ENCODE measurements around the gene NFASC.

The NFASC gene

DNA sequence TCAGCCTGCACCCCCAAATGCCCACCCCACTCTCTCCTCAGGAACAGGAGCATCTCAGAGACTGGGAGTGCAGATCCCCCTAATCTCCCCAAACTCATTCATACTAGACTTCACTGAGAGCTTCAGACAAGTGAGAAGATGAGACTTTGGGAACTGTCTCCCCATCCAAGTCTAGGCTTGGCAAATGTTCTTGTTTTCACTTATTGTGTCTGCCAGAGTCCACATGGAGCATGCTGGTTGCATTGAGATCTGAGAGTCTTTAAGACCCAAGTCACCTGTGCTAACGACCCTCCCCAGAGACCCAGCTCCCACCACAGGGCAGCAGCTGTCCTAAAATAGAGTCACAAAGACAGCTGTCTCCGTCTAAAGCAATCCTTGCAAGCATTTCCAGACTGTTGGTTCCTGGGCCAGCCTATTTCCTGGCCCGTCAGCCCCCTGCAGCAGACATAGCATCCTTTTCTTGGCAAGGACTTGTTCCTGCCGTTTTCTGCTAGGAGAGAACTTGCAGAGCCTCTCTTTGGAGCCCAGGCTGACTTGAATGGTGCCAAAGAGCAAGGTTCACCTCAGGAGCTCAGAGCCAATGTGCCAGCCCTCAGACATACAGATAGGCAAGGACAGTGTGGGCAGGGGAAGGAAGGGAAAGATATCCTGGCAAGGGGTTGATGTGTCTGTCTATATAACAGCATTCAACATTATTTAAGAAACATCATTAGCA is 170.5 kb downstream of the NFASC start:
- no peak for TF ChIP-seq USF1 (IDR thresholded peaks at IDR 0.05)
- no peak for TF ChIP-seq ZBTB7A (IDR thresholded peaks at IDR 0.05; ENCODE audit: low read depth)
- no peak for TF ChIP-seq REST (IDR thresholded peaks at IDR 0.05; ENCODE audit: low read depth)
- no peak for TF ChIP-seq TCF12 (IDR thresholded peaks at IDR 0.05; ENCODE audit: low read depth)
- TF ChIP-seq TEAD4 (IDR thresholded peaks at IDR 0.05) = no peak
- TF ChIP-seq RAD21 (IDR thresholded peaks at IDR 0.05; ENCODE audit: low read depth) = no peak
- no peak for TF ChIP-seq TAF1 (IDR thresholded peaks at IDR 0.05; ENCODE audit: low read depth)
- no peak for TF ChIP-seq FOXM1 (IDR thresholded peaks at IDR 0.05; ENCODE audit: borderline replicate concordance, low read depth)
- TF ChIP-seq EGR1 (IDR thresholded peaks at IDR 0.05) = no peak
- no peak for TF ChIP-seq MAX (IDR thresholded peaks at IDR 0.05)
- no peak for TF ChIP-seq NFIC (IDR thresholded peaks at IDR 0.05)
- TF ChIP-seq YY1 (IDR thresholded peaks at IDR 0.05; ENCODE audit: low read depth) = no peak
- TF ChIP-seq CREB1 (IDR thresholded peaks at IDR 0.05; ENCODE audit: low read depth) = no peak
- no peak for TF ChIP-seq EP300 (IDR thresholded peaks at IDR 0.05; ENCODE audit: borderline replicate concordance)
- TF ChIP-seq CEBPB (IDR thresholded peaks at IDR 0.05) = no peak

DNA sequence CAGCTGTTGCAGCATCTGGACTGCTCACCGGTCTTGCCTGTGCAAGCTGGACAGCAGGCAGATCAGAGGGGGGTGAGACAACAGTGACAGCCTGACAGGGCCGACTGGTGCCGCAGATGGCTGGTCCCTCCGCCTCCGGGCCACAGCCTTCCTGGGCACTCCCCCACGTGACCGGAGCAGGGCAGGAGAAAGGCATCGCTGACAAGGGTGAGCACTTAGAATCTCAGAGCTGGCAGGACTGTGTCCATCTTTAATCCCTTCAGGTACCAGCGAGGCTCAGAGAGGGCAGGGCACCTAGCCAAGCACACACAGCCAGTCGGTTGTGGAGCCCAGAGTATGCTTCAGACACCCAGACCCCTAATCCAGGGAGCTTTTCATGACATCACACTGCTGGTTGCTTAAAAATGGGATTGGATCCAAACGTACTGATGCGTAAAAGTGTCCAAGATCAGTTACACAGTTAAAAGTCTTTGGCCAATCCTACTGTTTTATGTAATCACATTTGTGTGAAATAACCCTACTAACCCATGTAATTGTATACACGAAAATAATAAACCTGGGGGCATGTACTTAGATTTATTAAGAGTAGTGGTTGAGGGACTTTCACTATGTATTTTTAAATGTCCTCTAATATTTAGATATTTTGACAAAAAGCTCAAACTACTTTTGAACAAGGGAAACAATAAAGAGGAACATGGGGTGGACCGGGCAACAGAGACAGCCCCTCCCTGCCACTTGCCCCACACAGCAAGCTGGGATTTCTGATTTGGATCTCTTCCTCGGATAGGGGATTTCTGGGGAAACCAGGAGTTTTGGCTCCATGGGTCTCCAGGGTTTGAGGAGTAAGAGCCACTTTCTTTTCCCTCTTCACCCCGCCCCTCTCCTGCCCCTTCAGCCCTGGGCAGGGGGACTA is 171.6 kb downstream of the NFASC start:
- TF ChIP-seq ZBTB7A (IDR thresholded peaks at IDR 0.05; ENCODE audit: low read depth) = no peak
- TF ChIP-seq FOXM1 (IDR thresholded peaks at IDR 0.05; ENCODE audit: borderline replicate concordance, low read depth) = no peak
- TF ChIP-seq REST (IDR thresholded peaks at IDR 0.05; ENCODE audit: low read depth) = 0 out of 2 replicates have a peak, but pooled peaks have one; percentile 2
- peak; percentile 5; the same call in 1 of the 2 replicates for TF ChIP-seq NFIC (IDR thresholded peaks at IDR 0.05)
- no peak for TF ChIP-seq TCF12 (IDR thresholded peaks at IDR 0.05; ENCODE audit: low read depth)
- no peak for TF ChIP-seq CREB1 (IDR thresholded peaks at IDR 0.05; ENCODE audit: low read depth)
- no peak for TF ChIP-seq TAF1 (IDR thresholded peaks at IDR 0.05; ENCODE audit: low read depth)
- no peak for TF ChIP-seq CEBPB (IDR thresholded peaks at IDR 0.05)
- no peak for TF ChIP-seq EGR1 (IDR thresholded peaks at IDR 0.05)
- no peak for TF ChIP-seq MAX (IDR thresholded peaks at IDR 0.05)
- TF ChIP-seq YY1 (IDR thresholded peaks at IDR 0.05; ENCODE audit: low read depth) = no peak
- TF ChIP-seq USF1 (IDR thresholded peaks at IDR 0.05) = peak; percentile 88
- no peak for TF ChIP-seq RAD21 (IDR thresholded peaks at IDR 0.05; ENCODE audit: low read depth)
- no peak for TF ChIP-seq TEAD4 (IDR thresholded peaks at IDR 0.05)
- no peak for TF ChIP-seq EP300 (IDR thresholded peaks at IDR 0.05; ENCODE audit: borderline replicate concordance)

GRCh38 chr1:205042911-205043806 is 172.5 kb downstream of the NFASC start, which contains the start of gene CNTN2:
Gene CNTN2 (plus strand): TSS chr1:205043212. CDS start chr1:205053186, 9,974 bp downstream.
- TF ChIP-seq NFIC (IDR thresholded peaks at IDR 0.05) (no peak), ZBTB7A (IDR thresholded peaks at IDR 0.05; ENCODE audit: low read depth) (no peak), MAX (IDR thresholded peaks at IDR 0.05) (no peak)

DNA sequence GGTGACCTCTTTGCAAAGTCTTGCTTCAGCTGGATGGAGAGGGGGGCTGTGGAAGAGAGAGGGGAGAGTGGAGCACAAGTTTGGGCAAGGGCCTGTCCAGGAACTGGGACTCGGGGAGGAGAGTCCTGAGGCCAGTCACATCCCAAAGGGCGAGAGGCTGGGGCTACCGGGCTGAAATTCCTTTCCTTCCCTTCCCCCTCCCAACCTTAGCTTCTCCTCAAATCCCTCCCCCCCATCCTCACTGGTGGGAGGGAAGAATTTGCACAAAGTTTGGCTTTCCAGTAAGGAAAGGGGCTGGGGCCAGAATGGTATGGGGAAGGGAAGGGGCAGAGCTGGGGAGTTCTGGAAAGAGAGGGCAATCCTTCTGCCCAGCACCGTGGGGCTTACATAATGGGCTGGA is 173.2 kb downstream of the NFASC start:
- TF ChIP-seq RAD21 (IDR thresholded peaks at IDR 0.05; ENCODE audit: low read depth) (no peak), NFIC (IDR thresholded peaks at IDR 0.05) (no peak), CREB1 (IDR thresholded peaks at IDR 0.05; ENCODE audit: low read depth) (no peak), REST (IDR thresholded peaks at IDR 0.05; ENCODE audit: low read depth) (no peak), TCF12 (IDR thresholded peaks at IDR 0.05; ENCODE audit: low read depth) (no peak), TAF1 (IDR thresholded peaks at IDR 0.05; ENCODE audit: low read depth) (no peak), EP300 (IDR thresholded peaks at IDR 0.05; ENCODE audit: borderline replicate concordance) (no peak), MAX (IDR thresholded peaks at IDR 0.05) (no peak), FOXM1 (IDR thresholded peaks at IDR 0.05; ENCODE audit: borderline replicate concordance, low read depth) (no peak), USF1 (IDR thresholded peaks at IDR 0.05) (no peak), TEAD4 (IDR thresholded peaks at IDR 0.05) (no peak), YY1 (IDR thresholded peaks at IDR 0.05; ENCODE audit: low read depth) (no peak), EGR1 (IDR thresholded peaks at IDR 0.05) (no peak), ZBTB7A (IDR thresholded peaks at IDR 0.05; ENCODE audit: low read depth) (no peak), CEBPB (IDR thresholded peaks at IDR 0.05) (no peak)

Measured in Ishikawa (cell line).